ENCODE measurements around the gene CDCP1.
A peak's percentile ranks its signal among the peaks of the same experiment; 100 is the strongest.
"Not testable (repeated sequence)": the region's sequence is repeated elsewhere in the genome, so short reads cannot be mapped to it uniquely, and the experiment has no call there.

Gene CDCP1

DNA sequence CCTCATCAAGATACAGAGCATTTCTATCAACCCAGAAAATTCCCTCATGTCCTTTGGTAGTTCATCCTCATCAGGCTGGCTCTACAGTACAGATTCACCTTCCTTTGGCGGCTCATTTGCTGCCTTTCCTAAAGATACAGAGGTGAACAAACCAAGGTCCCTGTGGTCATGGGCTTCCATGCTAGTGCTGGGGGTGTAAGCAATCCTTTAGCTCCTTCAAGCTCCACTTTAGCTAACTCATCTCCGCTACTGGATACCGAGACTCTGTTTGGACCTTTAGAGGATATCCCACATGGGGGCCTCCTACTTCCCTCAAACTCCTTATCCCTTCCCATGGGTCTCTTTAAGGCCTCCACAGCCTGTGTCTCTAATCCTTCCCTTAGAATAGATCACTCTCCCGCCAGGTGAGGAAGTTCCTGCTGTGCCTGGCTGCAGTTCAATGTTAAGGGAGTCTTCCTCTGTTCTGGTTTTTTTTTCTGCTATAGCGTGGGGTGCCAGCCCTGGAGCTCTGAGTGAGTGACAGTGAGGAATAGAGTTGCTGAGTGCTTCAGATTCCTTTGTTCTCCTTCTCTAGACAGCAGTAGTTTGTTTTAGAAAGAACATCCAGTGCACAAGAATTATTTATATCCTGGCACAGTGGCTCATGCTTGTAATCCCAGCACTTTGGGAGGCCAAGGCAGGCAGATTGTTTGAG lies 89.4 kb downstream of the CDCP1 start:
- DNase-seq (ENCODE audit: low read depth in 2 of 2): no peak

DNA sequence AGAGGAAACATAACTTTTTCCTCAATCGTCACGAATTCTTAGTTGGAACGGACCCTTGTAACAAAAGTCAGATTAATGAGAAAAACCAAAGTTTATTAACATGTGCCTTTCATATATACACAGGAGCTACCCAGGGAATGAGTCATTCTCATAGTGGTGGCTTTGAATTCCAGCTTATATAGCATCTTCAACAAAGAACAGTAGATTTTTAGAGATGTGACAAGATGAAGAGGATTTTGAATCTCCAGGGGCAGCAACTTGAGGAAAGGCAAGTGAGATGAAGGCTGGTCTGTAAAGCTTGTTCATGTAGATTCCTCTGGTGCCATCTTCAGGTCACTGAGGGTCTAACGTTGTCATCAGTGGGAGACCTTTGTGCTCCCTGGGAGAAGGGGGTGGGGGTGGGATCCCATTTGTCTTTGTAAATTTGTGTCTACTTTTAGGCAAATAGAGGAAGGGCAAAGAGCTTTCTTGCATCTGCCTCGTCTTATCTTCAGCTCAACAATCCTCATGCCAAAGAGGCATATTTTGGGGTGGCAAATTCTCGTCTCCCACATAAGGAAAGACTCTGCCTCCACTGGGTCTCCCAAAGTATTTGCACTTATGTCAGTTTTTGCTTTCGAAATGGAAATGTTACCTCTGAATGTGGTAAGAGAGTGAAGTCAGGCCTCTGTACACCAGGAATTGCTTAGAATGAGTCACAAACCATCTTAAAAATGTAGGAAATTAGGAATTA lies 90.6 kb downstream of the CDCP1 start:
- DNase-seq (ENCODE audit: low read depth in 2 of 2): no peak

DNA sequence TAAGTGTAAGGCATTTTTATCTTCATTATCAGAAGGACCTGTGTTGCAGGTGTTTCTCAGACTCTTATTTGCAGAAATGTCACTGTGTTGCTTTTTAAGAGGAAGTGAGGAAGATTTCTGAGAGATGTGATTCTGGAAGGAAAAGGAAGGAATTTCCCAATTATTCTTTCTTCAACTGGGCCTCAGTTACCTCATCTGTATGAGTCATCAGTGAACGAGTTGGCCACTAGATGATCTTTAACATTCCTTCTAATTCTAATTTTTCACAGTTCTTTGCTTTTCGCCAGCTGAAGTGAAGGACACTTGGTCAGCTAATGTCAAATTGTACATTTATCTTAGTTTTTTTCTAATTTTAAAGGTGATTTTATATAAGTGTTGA lies 91.2 kb downstream of the CDCP1 start:
- DNase-seq (ENCODE audit: low read depth in 2 of 2): no peak

DNA sequence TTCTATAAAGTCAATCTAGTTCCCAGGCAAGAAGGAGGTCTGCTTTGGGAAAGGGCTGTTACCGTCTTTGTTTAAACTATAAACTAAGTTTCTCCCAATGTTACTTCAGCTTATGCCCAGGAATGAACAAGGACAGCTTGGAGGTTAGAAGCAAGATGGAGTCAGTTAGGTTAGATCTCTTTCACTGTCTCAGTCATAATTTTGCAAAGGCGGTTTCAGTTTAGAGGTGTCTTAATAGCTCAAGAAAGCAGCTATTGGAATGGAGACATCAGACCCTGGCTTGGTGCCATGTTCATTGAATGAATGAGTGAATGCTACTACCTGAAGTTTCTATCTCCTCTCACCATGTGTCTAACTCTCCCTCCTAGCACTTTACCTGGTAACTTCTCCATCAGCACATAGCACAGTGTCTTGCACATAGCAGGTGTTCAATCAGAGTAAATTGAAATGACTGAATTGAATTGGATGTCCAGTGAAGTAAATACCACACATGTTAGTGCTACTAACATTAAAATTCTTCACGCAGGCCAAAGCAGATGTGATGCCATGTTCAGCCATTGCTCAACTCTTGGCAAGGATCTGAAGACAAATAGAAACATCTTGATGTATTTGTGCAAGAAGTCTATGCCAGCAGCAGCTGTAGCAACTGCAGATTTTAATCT lies 91.9 kb downstream of the CDCP1 start:
- no peak for DNase-seq (ENCODE audit: low read depth in 2 of 2)

DNA sequence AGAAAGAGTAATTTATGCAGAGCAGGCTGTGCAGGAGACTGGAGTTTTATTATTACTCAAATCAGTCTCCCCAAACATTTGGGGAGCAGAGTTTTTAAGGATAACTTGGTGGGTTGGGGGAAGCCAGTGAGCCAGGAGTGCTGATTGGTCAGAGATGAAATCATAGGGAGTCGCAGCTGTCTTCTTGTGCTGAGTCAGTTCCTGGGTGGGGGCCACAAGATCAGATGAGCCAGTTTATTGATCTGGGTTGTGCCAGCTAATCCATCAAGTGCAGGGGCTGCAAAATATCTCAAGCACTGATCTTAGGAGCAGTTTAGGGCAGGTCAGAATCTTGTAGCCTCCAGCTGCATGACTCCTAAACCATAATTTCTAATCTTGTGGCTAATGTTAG lies 92.4 kb downstream of the CDCP1 start:
- not testable (repeated sequence) for DNase-seq (ENCODE audit: low read depth in 2 of 2)

DNA sequence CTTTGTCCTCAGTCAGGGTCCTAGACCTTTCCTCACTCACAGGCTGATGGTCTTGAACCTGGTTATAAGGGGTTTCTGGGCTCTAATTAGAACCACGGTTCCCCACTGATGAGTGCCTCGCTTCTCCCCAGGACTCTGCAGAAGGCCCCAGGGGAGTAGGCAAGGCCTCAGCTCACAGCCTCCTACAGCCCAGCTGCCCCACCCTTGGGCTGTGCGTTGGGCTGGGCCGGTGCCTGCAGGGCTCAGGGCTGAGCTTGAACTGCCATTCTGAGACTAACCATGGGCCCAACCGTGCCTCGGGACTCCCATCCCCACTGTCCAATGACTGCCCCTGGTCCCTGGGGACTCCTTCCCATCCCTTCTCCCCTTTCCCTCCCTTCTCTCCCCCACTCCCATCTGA lies 94.5 kb downstream of the CDCP1 start:
- DNase-seq (ENCODE audit: low read depth in 2 of 2): no peak

DNA sequence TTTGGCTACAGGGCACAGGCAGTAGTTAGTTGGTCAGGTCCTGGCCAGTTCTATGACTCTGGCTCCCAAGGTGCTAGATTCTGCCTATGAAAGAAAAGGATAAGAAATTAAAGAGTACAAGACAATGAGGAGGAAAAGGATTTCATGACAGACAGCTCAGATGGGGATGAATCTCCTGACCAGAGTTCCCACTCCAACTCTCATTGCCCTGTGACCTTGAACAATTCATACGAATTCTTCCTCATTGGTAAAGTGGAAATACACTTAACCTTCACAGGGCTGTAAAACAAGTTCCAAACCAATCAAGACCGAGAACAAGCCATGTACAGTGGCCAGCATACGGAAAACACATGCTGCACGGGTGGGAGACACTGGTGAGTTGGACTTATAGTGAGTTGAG lies 96.4 kb downstream of the CDCP1 start:
- DNase-seq (ENCODE audit: low read depth in 2 of 2): no peak

DNA sequence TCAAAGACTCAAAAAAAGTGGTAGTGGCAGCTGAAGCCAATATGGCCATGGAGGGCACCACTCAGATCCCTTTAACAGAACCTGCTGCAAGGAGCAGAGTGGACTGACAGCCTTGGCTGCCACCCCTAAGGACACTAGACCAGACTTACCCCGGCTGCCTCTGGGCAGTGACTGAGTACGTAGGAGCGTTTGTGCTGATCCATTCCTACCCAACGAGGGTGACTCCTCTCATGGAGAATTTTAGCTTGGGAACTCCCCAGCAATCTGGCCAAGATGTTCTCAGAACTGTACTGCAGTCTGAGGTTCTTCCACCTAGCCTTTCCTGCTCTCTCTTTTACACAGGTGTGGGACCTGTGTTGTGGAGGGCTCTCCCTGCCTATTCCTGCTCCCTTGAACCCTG lies 97.9 kb downstream of the CDCP1 start:
- DNase-seq (ENCODE audit: low read depth in 2 of 2): no peak

DNA sequence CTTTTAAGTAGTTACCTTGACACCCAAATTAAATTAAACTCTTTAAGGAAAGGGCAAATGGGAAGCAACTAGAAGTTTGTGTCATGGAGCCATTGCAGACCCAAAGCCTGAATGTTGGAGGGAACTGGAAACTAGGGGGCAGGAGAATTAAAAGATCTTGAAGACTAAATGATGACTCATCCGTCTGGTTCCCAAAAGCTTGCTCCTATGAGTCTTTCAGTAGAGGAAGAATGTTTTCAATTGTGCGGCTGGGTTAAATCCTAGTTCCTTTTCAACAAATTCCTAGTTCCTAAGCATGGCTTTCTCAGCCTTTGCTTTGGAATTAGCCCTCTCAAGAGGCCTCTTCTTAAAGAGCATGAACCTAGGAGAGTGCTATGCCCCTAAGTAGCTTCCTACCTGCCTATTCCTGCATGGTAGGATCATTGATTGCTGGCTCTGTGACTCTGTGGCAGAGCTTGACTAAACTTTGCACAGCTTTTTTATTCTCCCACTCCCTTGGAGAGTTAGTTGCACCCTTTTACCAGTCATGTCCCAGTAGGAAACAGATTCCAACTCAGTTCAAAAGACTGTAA lies 102.4 kb downstream of the CDCP1 start:
- DNase-seq (ENCODE audit: low read depth in 2 of 2): no peak

DNA sequence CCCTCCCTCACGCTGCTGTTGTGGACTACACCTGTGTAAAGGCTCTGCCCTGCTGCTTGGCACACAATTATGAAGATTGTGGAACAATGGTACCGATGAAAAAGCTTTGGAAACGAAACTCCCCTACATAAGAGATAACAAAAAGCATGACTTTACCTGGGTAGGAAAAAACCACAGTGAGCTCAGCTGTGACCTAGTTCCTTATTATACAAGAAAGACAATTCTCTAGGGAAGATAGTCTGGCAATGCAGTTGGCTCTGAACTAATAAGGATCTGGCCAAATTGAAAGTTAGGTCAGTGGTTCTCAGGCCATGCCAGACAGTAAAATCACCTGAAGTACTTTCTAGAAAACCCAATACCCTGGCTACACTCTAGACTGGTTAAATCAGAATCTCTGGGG lies 104.0 kb downstream of the CDCP1 start:
- no peak for DNase-seq (ENCODE audit: low read depth in 2 of 2)

DNA sequence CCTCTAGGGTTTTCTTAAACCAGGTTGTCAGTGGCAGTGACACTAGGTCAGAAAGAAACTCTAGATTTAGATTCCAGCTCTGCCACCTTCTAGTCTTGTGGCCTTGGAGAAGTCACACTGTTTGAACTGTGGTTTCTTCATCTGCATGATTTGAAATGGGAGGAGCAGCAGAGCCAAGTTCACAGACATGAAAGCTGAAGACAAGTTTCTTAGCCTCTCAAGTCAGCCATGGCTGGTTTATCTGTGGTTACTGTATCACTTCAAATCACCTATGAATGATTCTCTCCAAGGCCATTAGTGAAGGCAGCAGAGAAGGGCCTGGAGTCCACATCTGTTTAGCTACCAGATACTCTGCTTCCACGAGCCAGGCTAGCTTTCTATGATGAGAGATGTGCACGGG lies 104.5 kb downstream of the CDCP1 start:
- DNase-seq (ENCODE audit: low read depth in 2 of 2): no peak

DNA sequence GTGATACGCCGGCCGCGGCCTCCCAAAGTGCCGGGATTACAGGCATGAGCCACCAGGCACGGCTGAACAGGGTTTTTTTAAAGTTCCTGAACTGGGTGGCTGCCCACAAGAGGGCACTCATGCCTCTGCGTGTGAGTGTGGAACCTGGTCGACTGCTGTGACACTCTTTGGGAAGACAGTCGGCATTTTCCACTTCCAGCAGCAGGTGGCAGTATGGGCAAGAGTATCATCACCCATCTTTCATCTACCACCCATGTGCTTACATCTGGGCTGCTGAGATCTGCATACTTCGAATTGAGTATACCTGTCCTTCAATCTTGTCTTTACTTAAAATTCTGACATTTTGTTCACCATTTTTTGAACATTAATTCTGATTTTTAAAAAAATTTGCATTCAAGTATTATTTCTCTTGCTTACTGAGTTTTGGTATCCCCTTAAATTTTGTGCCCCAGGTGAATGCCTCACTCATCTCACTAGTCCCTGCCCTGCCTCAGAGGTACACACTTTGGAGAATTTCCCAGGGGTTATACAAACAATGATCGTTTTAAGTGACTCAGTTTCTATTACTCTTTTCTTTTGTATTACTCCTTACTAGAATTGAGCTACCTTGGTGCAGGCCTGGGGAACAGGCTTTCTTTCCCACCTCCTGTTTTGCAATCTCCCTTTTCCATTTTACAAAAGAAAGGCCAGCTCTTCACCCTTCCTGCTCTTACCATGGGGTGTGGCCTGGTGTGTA lies 108.3 kb downstream of the CDCP1 start:
- DNase-seq (ENCODE audit: low read depth in 2 of 2): peak; percentile 79 to 81

DNA sequence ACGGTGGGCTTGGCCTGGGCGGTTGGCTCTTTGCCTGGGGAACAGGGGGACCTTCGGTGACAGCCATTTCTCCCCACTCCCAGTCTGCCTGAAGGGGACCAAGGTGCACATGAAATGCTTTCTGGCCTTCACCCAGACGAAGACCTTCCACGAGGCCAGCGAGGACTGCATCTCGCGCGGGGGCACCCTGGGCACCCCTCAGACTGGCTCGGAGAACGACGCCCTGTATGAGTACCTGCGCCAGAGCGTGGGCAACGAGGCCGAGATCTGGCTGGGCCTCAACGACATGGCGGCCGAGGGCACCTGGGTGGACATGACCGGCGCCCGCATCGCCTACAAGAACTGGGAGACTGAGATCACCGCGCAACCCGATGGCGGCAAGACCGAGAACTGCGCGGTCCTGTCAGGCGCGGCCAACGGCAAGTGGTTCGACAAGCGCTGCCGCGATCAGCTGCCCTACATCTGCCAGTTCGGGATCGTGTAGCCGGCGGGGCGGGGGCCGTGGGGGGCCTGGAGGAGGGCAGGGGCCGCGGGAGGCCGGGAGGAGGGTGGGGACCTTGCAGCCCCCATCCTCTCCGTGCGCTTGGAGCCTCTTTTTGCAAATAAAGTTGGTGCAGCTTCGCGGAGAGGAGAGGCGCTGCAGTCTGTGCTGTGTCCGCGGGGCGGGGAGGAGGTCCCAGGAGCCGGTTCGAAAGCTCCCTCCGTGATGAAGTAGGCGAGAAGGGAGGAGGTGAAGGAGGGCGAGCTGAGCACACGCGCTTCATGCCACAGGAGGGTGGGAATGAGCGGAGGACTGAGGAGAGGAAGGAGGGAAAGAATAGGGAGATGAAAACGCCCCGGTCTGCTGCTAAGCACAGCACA lies 110.5 kb downstream of the CDCP1 start:
- no peak for DNase-seq (ENCODE audit: low read depth in 2 of 2)

DNA sequence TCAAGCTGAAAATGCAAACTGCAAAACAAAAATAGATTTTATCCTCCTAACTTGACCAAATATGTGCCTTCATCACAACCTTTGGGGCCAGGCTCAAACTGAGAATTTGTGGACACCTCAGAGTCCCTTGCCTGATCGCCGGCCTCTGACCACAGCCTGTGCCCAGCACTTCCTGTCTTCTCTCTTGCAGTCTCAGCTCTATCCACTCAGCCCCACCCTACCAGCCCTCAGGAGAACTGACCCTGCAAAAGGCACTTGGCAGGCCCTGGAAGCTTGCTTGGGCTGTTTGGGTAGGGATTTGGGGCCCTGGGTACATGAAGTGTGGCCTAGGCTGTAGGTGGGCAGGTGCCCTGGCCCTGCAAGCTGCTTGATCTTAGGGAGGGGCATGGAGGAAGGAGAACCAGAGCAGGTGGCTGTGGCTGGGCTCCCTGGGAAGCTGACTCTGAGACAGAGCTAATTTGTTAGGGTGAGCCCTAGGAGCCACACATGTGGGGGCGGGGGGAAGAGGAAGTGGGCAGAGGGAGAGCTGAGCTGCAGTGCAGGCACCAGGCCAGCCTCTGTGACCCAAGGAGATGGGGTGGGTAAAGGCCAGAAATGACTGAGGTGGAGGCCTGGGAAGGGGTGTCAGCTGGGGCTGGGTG lies 111.4 kb downstream of the CDCP1 start:
- no peak for DNase-seq (ENCODE audit: low read depth in 2 of 2)

DNA sequence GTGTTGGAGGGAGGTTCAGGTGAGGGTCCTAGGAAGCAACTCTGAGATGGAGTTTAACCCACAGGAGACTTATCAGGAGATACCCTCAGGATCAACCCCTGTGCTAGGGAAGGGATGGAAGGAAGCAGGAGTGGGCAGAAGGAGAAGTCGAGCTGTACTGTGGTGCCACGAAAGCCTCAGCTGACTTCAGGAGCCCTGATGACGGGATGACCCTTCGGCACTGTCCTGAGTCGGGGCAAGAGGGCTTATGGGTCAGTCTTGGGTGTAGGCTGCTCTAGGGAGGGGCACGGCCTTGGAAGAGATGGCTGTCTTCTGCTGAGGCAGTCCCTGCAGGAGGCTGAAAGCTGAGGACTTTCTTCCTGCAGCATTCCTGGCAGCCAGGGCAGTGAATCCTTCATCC lies 112.4 kb downstream of the CDCP1 start:
- no peak for DNase-seq (ENCODE audit: low read depth in 2 of 2)

Measured in stimulated activated CD4-positive, alpha-beta T cell treated with anti-CD3 and anti-CD28 coated beads, Interleukin-1b, Interleukin-23, amount 100 ng/mL, for 1 hour (primary cell).